Uterus (tissue), 2 donors: ENCODE results near the gene NHSL1.

ENCODE experiments used
- POLR2A ChIP-seq, 2 donors: fragments of 450-650 bp; IDR thresholded peaks; one replicate each; pipeline ENCODE4 v1.6.1; 2016; ENCODE audit warnings: antibody characterized with exemption in 2 of 2, mild to moderate bottlenecking in 1 of 2, moderate library complexity in 1 of 2
- TF ChIP-seq, protein P1 (sequence below), 4 experiments: fragments of 200-600 bp in 2 of 4; fragments of 450-650 bp in 2 of 4; sonication (generic) in 2 of 4; IDR thresholded peaks; one replicate each; pipeline ENCODE4 v1.5.1; 2016 to 2019; ENCODE audit warnings: antibody characterized with exemption in 4 of 4, mild to moderate bottlenecking in 2 of 4, moderate library complexity in 1 of 4

- TF ChIP-seq, protein P1, sequence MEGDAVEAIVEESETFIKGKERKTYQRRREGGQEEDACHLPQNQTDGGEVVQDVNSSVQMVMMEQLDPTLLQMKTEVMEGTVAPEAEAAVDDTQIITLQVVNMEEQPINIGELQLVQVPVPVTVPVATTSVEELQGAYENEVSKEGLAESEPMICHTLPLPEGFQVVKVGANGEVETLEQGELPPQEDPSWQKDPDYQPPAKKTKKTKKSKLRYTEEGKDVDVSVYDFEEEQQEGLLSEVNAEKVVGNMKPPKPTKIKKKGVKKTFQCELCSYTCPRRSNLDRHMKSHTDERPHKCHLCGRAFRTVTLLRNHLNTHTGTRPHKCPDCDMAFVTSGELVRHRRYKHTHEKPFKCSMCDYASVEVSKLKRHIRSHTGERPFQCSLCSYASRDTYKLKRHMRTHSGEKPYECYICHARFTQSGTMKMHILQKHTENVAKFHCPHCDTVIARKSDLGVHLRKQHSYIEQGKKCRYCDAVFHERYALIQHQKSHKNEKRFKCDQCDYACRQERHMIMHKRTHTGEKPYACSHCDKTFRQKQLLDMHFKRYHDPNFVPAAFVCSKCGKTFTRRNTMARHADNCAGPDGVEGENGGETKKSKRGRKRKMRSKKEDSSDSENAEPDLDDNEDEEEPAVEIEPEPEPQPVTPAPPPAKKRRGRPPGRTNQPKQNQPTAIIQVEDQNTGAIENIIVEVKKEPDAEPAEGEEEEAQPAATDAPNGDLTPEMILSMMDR (IDR thresholded peaks at IDR 0.05): no peak
- no peak for TF ChIP-seq POLR2A (IDR thresholded peaks at IDR 0.05)
Observed at GRCh38 chr6:138377844-138378243, 121.5 kb downstream of the NHSL1 start, which contains the start of gene SMIM28.
